ENCODE measurements around the gene LRRTM4. TPM values are rescaled to one million over a fixed set of nuclear protein-coding genes. Genes with fewer than 3 reads are reported as not detected.

The LRRTM4 gene
- total RNA-seq, 1 experiment from 2014 or later = 12.0 TPM

DNA sequence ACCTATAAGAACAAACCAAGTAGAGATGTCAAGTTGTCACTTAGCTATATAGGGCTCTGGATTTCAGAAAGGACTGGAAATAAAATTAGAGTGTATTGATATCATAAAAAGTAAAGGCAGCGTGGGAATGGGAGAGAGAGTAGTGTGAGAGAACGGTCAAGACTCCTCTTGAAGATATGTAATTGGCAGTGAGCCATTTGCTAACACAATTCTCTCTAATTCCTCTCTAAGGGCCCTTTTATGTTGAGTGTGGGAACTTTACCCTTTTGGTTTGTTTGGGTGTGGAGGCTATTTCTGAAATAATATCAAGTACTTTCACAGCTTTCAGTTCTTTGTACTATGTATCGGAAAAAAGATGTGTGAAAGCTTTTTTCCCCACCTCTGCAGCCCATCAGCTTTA, 196.8 kb downstream of the LRRTM4 start:
- no peak overlapping the region for H2BK12ac ChIP-seq (ENCODE audit: insufficient read length, low read depth, low read length)
- WGBS (ENCODE audit: extremely low coverage, insufficient read length, low lambda C conversion rate) = no CpG with 5 or more reads among the region's 3 CpGs
- H3K14ac ChIP-seq (ENCODE audit: insufficient read depth, low read length) = no peak overlapping the region
- no peak for DNase-seq
- Mint-ChIP-seq H3K27ac (no peak overlapping the region), H3K36me3 (ENCODE audit: insufficient read depth in 1 of 3, low read depth in 3 of 3) (no peaks in the 10 kb centered on the region), H3K9me3 (no peaks in the 10 kb centered on the region), H3K27me3 (ENCODE audit: low read depth) (no peaks in the 10 kb centered on the region), H3K4me3 (no peak overlapping the region), H3K4me1 (peaks cover 29 to 33% of the 10 kb centered on the region in 2 experiments)
- H3K18ac ChIP-seq (ENCODE audit: insufficient read length, low read depth, low read length) = no peak overlapping the region
- no peak overlapping the region for H3K27ac ChIP-seq (ENCODE audit: insufficient read length, low read depth, low read length)
- no peak overlapping the region for H2BK15ac ChIP-seq (ENCODE audit: low read depth, low read length)
- no peak overlapping the region for H2AFZ ChIP-seq (ENCODE audit: low read length)
- no peaks in the 10 kb centered on the region for H3K79me1 ChIP-seq (ENCODE audit: insufficient read depth, low read depth, low read length, poor library complexity, severe bottlenecking)
- H4K20me1 ChIP-seq (ENCODE audit: control insufficient read depth, insufficient read depth, insufficient read length) = no peaks in the 10 kb centered on the region
- H3K23me2 ChIP-seq (ENCODE audit: insufficient read length, low read depth, low read length, poor library complexity, severe bottlenecking) = no peaks in the 10 kb centered on the region
- no peak overlapping the region for H3K4me2 ChIP-seq (ENCODE audit: insufficient read depth, insufficient read length, low read length)
- H2BK120ac ChIP-seq (ENCODE audit: low read depth, low read length, poor library complexity, severe bottlenecking) = no peak overlapping the region
- no peaks in the 10 kb centered on the region for H3K79me2 ChIP-seq (ENCODE audit: insufficient read depth, low read length)
- H3K56ac ChIP-seq (ENCODE audit: insufficient read length, low read depth, low read length) = no peak overlapping the region
- no peak overlapping the region for H2AK5ac ChIP-seq (ENCODE audit: insufficient read length, low read length)
- peaks cover 4% of the 10 kb centered on the region for H3K4me1 ChIP-seq (ENCODE audit: insufficient read depth, low read length)
- H3K4ac ChIP-seq (ENCODE audit: low read depth, low read length) = no peak overlapping the region
- no peak overlapping the region for H3K9ac ChIP-seq (ENCODE audit: extremely low read depth, insufficient read length, low read length)
- TF ChIP-seq, protein P1, sequence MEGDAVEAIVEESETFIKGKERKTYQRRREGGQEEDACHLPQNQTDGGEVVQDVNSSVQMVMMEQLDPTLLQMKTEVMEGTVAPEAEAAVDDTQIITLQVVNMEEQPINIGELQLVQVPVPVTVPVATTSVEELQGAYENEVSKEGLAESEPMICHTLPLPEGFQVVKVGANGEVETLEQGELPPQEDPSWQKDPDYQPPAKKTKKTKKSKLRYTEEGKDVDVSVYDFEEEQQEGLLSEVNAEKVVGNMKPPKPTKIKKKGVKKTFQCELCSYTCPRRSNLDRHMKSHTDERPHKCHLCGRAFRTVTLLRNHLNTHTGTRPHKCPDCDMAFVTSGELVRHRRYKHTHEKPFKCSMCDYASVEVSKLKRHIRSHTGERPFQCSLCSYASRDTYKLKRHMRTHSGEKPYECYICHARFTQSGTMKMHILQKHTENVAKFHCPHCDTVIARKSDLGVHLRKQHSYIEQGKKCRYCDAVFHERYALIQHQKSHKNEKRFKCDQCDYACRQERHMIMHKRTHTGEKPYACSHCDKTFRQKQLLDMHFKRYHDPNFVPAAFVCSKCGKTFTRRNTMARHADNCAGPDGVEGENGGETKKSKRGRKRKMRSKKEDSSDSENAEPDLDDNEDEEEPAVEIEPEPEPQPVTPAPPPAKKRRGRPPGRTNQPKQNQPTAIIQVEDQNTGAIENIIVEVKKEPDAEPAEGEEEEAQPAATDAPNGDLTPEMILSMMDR (conservative IDR thresholded peaks at IDR 0.05) = no peak
- no peaks in the 10 kb centered on the region for H3K9me3 ChIP-seq (ENCODE audit: control insufficient read depth, low read depth, low read length)
- H3K23ac ChIP-seq (ENCODE audit: insufficient read length, low read depth, low read length) = no peak overlapping the region
- H2BK20ac ChIP-seq (ENCODE audit: low read depth, low read length, poor library complexity, severe bottlenecking) = no peak overlapping the region
- no peaks in the 10 kb centered on the region for H3K27me3 ChIP-seq (ENCODE audit: insufficient read depth, low read length)
- no peak overlapping the region for H2BK5ac ChIP-seq (ENCODE audit: insufficient read length, low read length)
- no peak overlapping the region for H4K5ac ChIP-seq (ENCODE audit: insufficient read length, low read depth, low read length)
- H3T11ph ChIP-seq (ENCODE audit: low read length) = no peak overlapping the region
- no peak overlapping the region for H4K8ac ChIP-seq (replicated peaks; ENCODE audit: insufficient read length, low read depth, low read length)
- H4K91ac ChIP-seq (ENCODE audit: insufficient read length, low read depth, low read length) = no peak overlapping the region
